ENCODE results near the gene TMEM154. TPM values are rescaled to one million over a fixed set of nuclear protein-coding genes. Genes with fewer than 3 reads are reported as not detected.

Gene TMEM154
- polyA plus RNA-seq, 3 donors: 24.7 to 157 (median 117) TPM

GRCh38 chr4:152572417-152573086 lies 107.2 kb downstream of the TMEM154 start:
- no peaks in the 10 kb centered on the region for H4K20me1 ChIP-seq (ENCODE audit: insufficient read depth, low read length)
- peak; percentile 38 to 76 (median 61) for DNase-seq
- no peak overlapping the region for H2AFZ ChIP-seq (ENCODE audit: insufficient read depth, low read depth, low read length, poor library complexity, severe bottlenecking)
- no peaks in the 10 kb centered on the region for H3K27me3 ChIP-seq (ENCODE audit: control insufficient read depth in 2 of 2, insufficient read depth in 2 of 2, low read length in 2 of 2)
- H3K9me3 ChIP-seq (replicated peaks in 1 of 2; ENCODE audit: control insufficient read depth in 1 of 2, insufficient read depth in 1 of 2, low read length in 2 of 2): no peaks in the 10 kb centered on the region
- H3K27ac ChIP-seq (ENCODE audit: low read depth in 1 of 2, low read length in 2 of 2): no peak overlapping the region
- Mint-ChIP-seq H3K4me3 (peak overlapping the region in 1 of 2 donors; percentile 31), H3K27me3 (ENCODE audit: low read depth in 3 of 3) (peaks cover 0 to 4% (median 2%) of the 10 kb centered on the region in 3 donors), H3K9me3 (peaks cover 0 to 2% (median 0%) of the 10 kb centered on the region in 7 donors), H3K27ac (peak overlapping the region in 3 of 7 donors; percentile 10 to 56 (median 20)), H3K36me3 (no peaks in the 10 kb centered on the region), H3K4me1 (peaks cover 13% of the 10 kb centered on the region)
- no peak overlapping the region for H3K4me3 ChIP-seq (replicated peaks in 1 of 3; ENCODE audit: low read depth in 2 of 3, low read length in 3 of 3)
- H3K9ac ChIP-seq (ENCODE audit: insufficient read depth, low read length, poor library complexity, severe bottlenecking): no peak overlapping the region
- H3K4me1 ChIP-seq (ENCODE audit: control insufficient read depth in 1 of 2, insufficient read depth in 2 of 2, low read length in 2 of 2): peaks cover 15 to 17% of the 10 kb centered on the region in 2 donors
- TF ChIP-seq CTCF (IDR thresholded peaks at IDR 0.05): no peak
- H3K4me2 ChIP-seq (replicated peaks; ENCODE audit: extremely low read depth, low read length, poor library complexity, severe bottlenecking): no peak overlapping the region
- WGBS (ENCODE audit: insufficient coverage): no CpG with 5 or more reads among the region's 9 CpGs
- H3K79me2 ChIP-seq (ENCODE audit: insufficient read depth, low read length): no peaks in the 10 kb centered on the region
- intact Hi-C loops (cut with micrococcal nuclease): no loop called here
- H3K36me3 ChIP-seq (replicated peaks in 1 of 2; ENCODE audit: control insufficient read depth in 1 of 2, insufficient read depth in 2 of 2, low read length in 2 of 2): no peaks in the 10 kb centered on the region

- Mint-ChIP-seq H3K4me3 (no peak overlapping the region), H3K36me3 (no peaks in the 10 kb centered on the region), H3K4me1 (peaks cover 12% of the 10 kb centered on the region), H3K27ac (no peak overlapping the region), H3K27me3 (ENCODE audit: low read depth in 3 of 3) (peaks cover 0 to 4% (median 2%) of the 10 kb centered on the region in 3 donors), H3K9me3 (peaks cover 0 to 2% (median 0%) of the 10 kb centered on the region in 7 donors)
- Histone ChIP-seq H3K9me3 (replicated peaks in 1 of 2; ENCODE audit: control insufficient read depth in 1 of 2, insufficient read depth in 1 of 2, low read length in 2 of 2) (no peaks in the 10 kb centered on the region), H3K4me3 (replicated peaks in 1 of 3; ENCODE audit: low read depth in 2 of 3, low read length in 3 of 3) (no peak overlapping the region), H3K79me2 (ENCODE audit: insufficient read depth, low read length) (no peaks in the 10 kb centered on the region), H3K36me3 (replicated peaks in 1 of 2; ENCODE audit: control insufficient read depth in 1 of 2, insufficient read depth in 2 of 2, low read length in 2 of 2) (no peaks in the 10 kb centered on the region), H3K9ac (ENCODE audit: insufficient read depth, low read length, poor library complexity, severe bottlenecking) (no peak overlapping the region), H4K20me1 (ENCODE audit: insufficient read depth, low read length) (no peaks in the 10 kb centered on the region), H3K4me2 (replicated peaks; ENCODE audit: extremely low read depth, low read length, poor library complexity, severe bottlenecking) (no peak overlapping the region), H3K27ac (ENCODE audit: low read depth in 1 of 2, low read length in 2 of 2) (no peak overlapping the region), H3K27me3 (ENCODE audit: control insufficient read depth in 2 of 2, insufficient read depth in 2 of 2, low read length in 2 of 2) (no peaks in the 10 kb centered on the region), H2AFZ (ENCODE audit: insufficient read depth, low read depth, low read length, poor library complexity, severe bottlenecking) (no peak overlapping the region), H3K4me1 (ENCODE audit: control insufficient read depth in 1 of 2, insufficient read depth in 2 of 2, low read length in 2 of 2) (peaks cover 11 to 12% of the 10 kb centered on the region in 2 donors)
- no CpG with 5 or more reads among the region's 1 CpG for WGBS (ENCODE audit: insufficient coverage)
- TF ChIP-seq CTCF (IDR thresholded peaks at IDR 0.05): no peak
- intact Hi-C loops (cut with micrococcal nuclease): no loop called here
- DNase-seq: no peak
Observed at GRCh38 chr4:152571770-152572169, 108.0 kb downstream of the TMEM154 start.
